ENCODE data around the gene ZNF280A.
"Not testable (repeated sequence)": the region's sequence is repeated elsewhere in the genome, so short reads cannot be mapped to it uniquely, and the experiment has no call there.

ZNF280A gene

GRCh38 chr22:22468794-22469469 lies 51.1 kb downstream of the ZNF280A start:
- DNase-seq (ENCODE audit: low spot score): not testable (repeated sequence)

GRCh38 chr22:22467112-22467511 lies 53.0 kb downstream of the ZNF280A start:
- no peak for DNase-seq (ENCODE audit: low spot score)

GRCh38 chr22:22465782-22466181 lies 54.3 kb downstream of the ZNF280A start:
- DNase-seq (ENCODE audit: low spot score): no peak

- DNase-seq (ENCODE audit: low spot score): no peak
Measured at GRCh38 chr22:22465094-22465602, 54.9 kb downstream of the ZNF280A start.

- DNase-seq (ENCODE audit: low spot score): no peak
Measured at GRCh38 chr22:22464541-22465054, 55.5 kb downstream of the ZNF280A start.

GRCh38 chr22:22463855-22464540 lies 56.1 kb downstream of the ZNF280A start:
- peak; percentile 55 for DNase-seq (ENCODE audit: low spot score)
